Measurements from ENCODE around the gene TRMT1. TPM values are rescaled to one million over a fixed set of nuclear protein-coding genes. Genes with fewer than 3 reads are reported as not detected.
A peak's percentile ranks its signal among the peaks of the same experiment; 100 is the strongest.
"Not testable (repeated sequence)": the region's sequence is repeated elsewhere in the genome, so short reads cannot be mapped to it uniquely, and the experiment has no call there.

The TRMT1 gene
- 52.0 TPM for total RNA-seq (2021; ENCODE audit: unreplicated experiment)
- polyA plus RNA-seq (2012; ENCODE audit: insufficient read length) = 41.4 TPM
- percentile 67 among the genes with signal in this experiment for Bru-seq, nascent RNA
- percentile 78 among the genes with signal in this experiment for BruChase-seq, experiment 1, labeled RNA remaining after a 2-hour chase
- percentile 80 among the genes with signal in this experiment for BruChase-seq, experiment 2, labeled RNA remaining after a 6-hour chase
- long read RNA-seq, transcript TRMT1-202 (17 exons, 2,142 nt) = major isoform, 20 of 86 reads
- long read RNA-seq, partial matches to known transcripts = 16 of 86 reads
- long read RNA-seq, other reads (novel, unspliced or antisense) = 42 of 86 reads

DNA sequence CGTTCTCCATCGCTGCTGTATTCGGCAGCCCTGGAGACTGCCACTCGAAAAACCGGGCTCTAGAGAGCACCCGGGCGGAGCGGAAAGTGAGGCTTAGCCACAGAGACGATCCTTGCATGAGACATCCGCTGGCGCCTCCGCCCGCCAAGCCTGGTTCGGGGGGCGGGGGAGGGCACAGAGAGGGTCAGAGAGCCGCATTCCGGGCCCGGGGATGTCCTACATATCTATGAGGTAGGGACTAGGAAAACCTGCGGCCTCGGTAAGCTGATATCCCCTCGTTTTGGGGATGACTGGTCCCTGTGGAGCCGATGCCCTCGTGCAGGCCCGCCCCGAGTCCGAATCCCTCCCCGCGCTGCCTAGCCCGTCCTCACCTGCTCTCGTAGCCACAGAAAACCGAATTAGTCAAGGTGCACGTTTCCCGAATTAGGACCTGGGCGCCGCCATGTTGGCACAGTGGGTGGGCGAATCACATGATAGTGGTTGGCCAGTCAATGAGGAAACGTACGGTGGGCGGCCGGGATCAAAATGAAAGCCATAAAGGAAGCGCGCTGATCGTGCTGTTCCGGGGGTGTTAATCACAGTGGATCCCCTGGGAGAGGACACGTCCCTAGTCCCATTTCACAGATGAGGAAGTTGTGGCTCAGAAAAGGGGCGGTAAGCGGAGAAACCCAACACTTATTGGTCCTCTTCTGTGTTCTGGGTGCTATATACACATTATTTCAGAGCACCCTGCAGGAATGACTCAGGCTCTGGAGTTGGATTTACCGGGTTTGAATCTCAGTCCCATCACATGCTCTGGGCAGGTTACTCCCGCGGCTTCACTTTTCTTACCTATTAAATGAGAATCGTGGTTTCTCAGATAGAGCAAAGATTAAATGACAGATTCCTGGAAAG, at the start of gene TRMT1:
TSS of gene TRMT1 (minus strand) at position 459 of the 894 bp plus-strand sequence. CDS start at position 118, 341 bp downstream.
- Histone ChIP-seq H3K27ac (ENCODE audit: low read length) (peak within 1 kb of the TSS; percentile 91), H3K36me3 (ENCODE audit: control insufficient read depth, insufficient read depth, low read length) (peaks cover 5% of the 10 kb centered on the region), H3K9me3 (ENCODE audit: control insufficient read depth, insufficient read depth, low read depth, low read length) (no peaks in the 10 kb centered on the region), H3K27me3 (ENCODE audit: control insufficient read depth, insufficient read depth, low read length) (no peaks in the 10 kb centered on the region), H3K4me1 (ENCODE audit: control insufficient read depth, insufficient read depth, low read length) (peaks cover 26% of the 10 kb centered on the region), H3K4me3 (ENCODE audit: low read depth in 2 of 2, low read length in 2 of 2) (peak within 1 kb of the TSS; percentile 90 to 92)
- ChIA-PET CTCF (interaction anchor here (0.6 kb wide), 1 partner anchor 56 kb away, joined by 3 read pairs; no protein-coding TSS in a partner anchor), POLR2A (interaction anchor here (0.7 kb wide), 1 partner anchor 121 kb away, joined by 3 read pairs; the partner anchor contains the start of gene NFIX)
- ATAC-seq = peak; percentile 80
- TF ChIP-seq, protein P1, sequence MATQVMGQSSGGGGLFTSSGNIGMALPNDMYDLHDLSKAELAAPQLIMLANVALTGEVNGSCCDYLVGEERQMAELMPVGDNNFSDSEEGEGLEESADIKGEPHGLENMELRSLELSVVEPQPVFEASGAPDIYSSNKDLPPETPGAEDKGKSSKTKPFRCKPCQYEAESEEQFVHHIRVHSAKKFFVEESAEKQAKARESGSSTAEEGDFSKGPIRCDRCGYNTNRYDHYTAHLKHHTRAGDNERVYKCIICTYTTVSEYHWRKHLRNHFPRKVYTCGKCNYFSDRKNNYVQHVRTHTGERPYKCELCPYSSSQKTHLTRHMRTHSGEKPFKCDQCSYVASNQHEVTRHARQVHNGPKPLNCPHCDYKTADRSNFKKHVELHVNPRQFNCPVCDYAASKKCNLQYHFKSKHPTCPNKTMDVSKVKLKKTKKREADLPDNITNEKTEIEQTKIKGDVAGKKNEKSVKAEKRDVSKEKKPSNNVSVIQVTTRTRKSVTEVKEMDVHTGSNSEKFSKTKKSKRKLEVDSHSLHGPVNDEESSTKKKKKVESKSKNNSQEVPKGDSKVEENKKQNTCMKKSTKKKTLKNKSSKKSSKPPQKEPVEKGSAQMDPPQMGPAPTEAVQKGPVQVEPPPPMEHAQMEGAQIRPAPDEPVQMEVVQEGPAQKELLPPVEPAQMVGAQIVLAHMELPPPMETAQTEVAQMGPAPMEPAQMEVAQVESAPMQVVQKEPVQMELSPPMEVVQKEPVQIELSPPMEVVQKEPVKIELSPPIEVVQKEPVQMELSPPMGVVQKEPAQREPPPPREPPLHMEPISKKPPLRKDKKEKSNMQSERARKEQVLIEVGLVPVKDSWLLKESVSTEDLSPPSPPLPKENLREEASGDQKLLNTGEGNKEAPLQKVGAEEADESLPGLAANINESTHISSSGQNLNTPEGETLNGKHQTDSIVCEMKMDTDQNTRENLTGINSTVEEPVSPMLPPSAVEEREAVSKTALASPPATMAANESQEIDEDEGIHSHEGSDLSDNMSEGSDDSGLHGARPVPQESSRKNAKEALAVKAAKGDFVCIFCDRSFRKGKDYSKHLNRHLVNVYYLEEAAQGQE (IDR thresholded peaks at IDR 0.05; ENCODE audit: insufficient read depth in 1 of 2, low read depth in 2 of 2, low read length in 1 of 2) = 0 out of 4 replicates have a peak, but pooled peaks have one; percentile 6 to 31
- peak; percentile 47; the same call in 1 of the 2 replicates for TF ChIP-seq TCF7L2 (IDR thresholded peaks at IDR 0.05; ENCODE audit: low read depth, low read length)
- TF ChIP-seq POLR2AphosphoS5 (IDR thresholded peaks at IDR 0.05; ENCODE audit: low read depth, low read length) = peak; percentile 55
- peak; percentile 86; the same call in 1 of the 2 replicates for TF ChIP-seq SIN3A (IDR thresholded peaks at IDR 0.05; ENCODE audit: borderline replicate concordance, insufficient read depth, low read depth, low read length)
- TF ChIP-seq, protein P2, sequence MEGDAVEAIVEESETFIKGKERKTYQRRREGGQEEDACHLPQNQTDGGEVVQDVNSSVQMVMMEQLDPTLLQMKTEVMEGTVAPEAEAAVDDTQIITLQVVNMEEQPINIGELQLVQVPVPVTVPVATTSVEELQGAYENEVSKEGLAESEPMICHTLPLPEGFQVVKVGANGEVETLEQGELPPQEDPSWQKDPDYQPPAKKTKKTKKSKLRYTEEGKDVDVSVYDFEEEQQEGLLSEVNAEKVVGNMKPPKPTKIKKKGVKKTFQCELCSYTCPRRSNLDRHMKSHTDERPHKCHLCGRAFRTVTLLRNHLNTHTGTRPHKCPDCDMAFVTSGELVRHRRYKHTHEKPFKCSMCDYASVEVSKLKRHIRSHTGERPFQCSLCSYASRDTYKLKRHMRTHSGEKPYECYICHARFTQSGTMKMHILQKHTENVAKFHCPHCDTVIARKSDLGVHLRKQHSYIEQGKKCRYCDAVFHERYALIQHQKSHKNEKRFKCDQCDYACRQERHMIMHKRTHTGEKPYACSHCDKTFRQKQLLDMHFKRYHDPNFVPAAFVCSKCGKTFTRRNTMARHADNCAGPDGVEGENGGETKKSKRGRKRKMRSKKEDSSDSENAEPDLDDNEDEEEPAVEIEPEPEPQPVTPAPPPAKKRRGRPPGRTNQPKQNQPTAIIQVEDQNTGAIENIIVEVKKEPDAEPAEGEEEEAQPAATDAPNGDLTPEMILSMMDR (IDR thresholded peaks at IDR 0.05) = no peak
- BruUV-seq (replicated peaks) = TSS peak; percentile 92
- peak; percentile 84 for DNase-seq (ENCODE audit: low read depth, low spot score)
- intact Hi-C loops (cut with micrococcal nuclease; ENCODE audit: unreplicated experiment) = no loop called here
- in situ Hi-C loops (cut with HindIII; ENCODE audit: low pct_unique_long_range_greater_than_20kb, low sequenced_read_pairs) = no loop called here

DNA sequence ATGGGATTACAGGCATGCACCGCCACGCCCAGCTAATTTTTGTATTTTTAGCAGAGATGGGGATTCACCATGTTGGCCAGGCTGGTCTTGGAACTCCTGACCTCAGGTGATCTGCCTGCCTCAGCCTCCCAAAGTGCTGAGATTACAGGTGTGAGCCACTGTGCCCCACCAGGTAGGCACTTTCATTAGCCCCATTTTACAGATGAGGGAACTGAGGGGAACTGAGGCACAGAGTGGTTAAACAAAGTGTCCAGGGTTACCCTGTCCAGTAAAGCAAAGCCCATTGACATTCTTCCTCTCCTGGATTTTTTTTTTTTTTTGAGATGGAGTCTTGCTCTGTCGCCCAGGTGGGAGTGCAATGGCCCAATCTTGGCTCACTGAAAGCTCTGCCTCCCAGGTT, 49.6 kb upstream of the TRMT1 start:
- DNase-seq (ENCODE audit: low read depth, low spot score); CTCF ChIA-PET; H3K27me3 ChIP-seq (ENCODE audit: control insufficient read depth, insufficient read depth, low read length); BruUV-seq (replicated peaks); H3K4me3 ChIP-seq (ENCODE audit: low read depth in 2 of 2, low read length in 2 of 2); H3K36me3 ChIP-seq (ENCODE audit: control insufficient read depth, insufficient read depth, low read length); intact Hi-C loops (cut with micrococcal nuclease; ENCODE audit: unreplicated experiment); H3K9me3 ChIP-seq (ENCODE audit: control insufficient read depth, insufficient read depth, low read depth, low read length); in situ Hi-C loops (cut with HindIII; ENCODE audit: low pct_unique_long_range_greater_than_20kb, low sequenced_read_pairs); ATAC-seq; POLR2A ChIA-PET: not testable (repeated sequence)
- Histone ChIP-seq H3K27ac (ENCODE audit: low read length) (peak overlapping the region; percentile 99), H3K4me1 (ENCODE audit: control insufficient read depth, insufficient read depth, low read length) (peaks cover 53% of the 10 kb centered on the region)

Measured in Panc1 (cell line).